Nephron progenitor cell (in vitro differentiated cells): ENCODE data around the gene SLC5A5.
"Not testable (repeated sequence)": the region's sequence is repeated elsewhere in the genome, so short reads cannot be mapped to it uniquely, and the experiment has no call there.

ENCODE experiments used
- DNase-seq: peaks from one replicate; pipeline ENCODE4 v3.0.0; 2021
- H3K27ac Mint-ChIP-seq: 2 replicates; pipeline ENCODE4 v1.8.0; 2021; ENCODE audit warnings: mild to moderate bottlenecking, moderate library complexity, mixed read lengths
- H3K27me3 Mint-ChIP-seq: 2 replicates; pipeline ENCODE4 v1.8.0; 2021; ENCODE audit warnings: mild to moderate bottlenecking, low read depth, mixed read lengths; ENCODE audit not compliant: poor library complexity
- H3K36me3 Mint-ChIP-seq: 2 replicates; pipeline ENCODE4 v1.8.0; 2021; ENCODE audit warnings: low read depth, mixed read lengths
- H3K4me1 Mint-ChIP-seq: 2 replicates; pipeline ENCODE4 v1.8.0; 2021; ENCODE audit warnings: mixed read lengths
- H3K4me3 Mint-ChIP-seq: 2 replicates; pipeline ENCODE4 v1.8.0; 2021; ENCODE audit warnings: mild to moderate bottlenecking, moderate library complexity, mixed read lengths
- H3K9me3 Mint-ChIP-seq: 2 replicates; pipeline ENCODE4 v1.8.0; 2021; ENCODE audit warnings: mild to moderate bottlenecking, moderate library complexity, mixed read lengths
- TF ChIP-seq, protein P1 (sequence below): fragments of 200-600 bp; sonication (generic); IDR thresholded peaks from 2 replicates; pipeline ENCODE4 v1.5.0; 2021; ENCODE audit warnings: antibody characterized with exemption

SLC5A5 gene

DNA sequence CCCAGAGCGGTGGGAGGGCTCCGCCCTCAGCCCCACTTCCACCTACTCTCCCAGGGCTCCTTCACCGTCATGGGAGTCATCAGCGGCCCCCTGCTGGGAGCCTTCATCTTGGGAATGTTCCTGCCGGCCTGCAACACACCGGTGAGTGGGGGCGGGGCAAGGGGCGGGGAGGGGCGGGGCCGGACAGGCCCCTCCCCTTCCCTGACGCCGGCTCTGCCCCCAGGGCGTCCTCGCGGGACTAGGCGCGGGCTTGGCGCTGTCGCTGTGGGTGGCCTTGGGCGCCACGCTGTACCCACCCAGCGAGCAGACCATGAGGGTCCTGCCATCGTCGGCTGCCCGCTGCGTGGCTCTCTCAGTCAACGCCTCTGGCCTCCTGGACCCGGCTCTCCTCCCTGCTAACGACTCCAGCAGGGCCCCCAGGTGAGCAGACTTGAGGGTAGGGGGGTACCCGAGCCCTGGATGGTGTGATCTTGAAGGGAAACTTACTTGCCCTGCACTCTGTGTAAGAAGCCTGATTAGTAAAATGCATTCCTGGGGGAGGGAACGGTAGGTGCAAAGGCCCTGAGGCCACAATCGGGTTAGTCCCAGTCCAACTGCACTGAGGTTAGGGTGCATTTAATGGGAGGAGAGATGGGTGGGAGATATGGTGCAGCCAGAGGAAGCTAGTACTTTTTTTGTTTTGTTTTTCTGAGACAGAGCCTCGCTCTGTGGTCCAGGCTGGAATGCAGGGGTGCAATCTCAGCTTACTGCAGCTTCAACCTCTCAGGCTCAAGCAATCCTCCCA is 12.1 kb downstream of the SLC5A5 start:
- H3K9me3 Mint-ChIP-seq, result no peaks in the 10 kb centered on the region
- H3K27ac Mint-ChIP-seq, result no peak overlapping the region
- H3K4me1 Mint-ChIP-seq, result no peaks in the 10 kb centered on the region
- peaks cover 37% of the 10 kb centered on the region for H3K27me3 Mint-ChIP-seq
- H3K36me3 Mint-ChIP-seq, result no peaks in the 10 kb centered on the region
- no peak overlapping the region for H3K4me3 Mint-ChIP-seq
- DNase-seq, result no peak
- TF ChIP-seq, protein P1, sequence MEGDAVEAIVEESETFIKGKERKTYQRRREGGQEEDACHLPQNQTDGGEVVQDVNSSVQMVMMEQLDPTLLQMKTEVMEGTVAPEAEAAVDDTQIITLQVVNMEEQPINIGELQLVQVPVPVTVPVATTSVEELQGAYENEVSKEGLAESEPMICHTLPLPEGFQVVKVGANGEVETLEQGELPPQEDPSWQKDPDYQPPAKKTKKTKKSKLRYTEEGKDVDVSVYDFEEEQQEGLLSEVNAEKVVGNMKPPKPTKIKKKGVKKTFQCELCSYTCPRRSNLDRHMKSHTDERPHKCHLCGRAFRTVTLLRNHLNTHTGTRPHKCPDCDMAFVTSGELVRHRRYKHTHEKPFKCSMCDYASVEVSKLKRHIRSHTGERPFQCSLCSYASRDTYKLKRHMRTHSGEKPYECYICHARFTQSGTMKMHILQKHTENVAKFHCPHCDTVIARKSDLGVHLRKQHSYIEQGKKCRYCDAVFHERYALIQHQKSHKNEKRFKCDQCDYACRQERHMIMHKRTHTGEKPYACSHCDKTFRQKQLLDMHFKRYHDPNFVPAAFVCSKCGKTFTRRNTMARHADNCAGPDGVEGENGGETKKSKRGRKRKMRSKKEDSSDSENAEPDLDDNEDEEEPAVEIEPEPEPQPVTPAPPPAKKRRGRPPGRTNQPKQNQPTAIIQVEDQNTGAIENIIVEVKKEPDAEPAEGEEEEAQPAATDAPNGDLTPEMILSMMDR, result no peak

- peaks cover 34% of the 10 kb centered on the region for H3K27me3 Mint-ChIP-seq
- no peaks in the 10 kb centered on the region for H3K36me3 Mint-ChIP-seq
- TF ChIP-seq, protein P1, result no peak
- DNase-seq, result no peak
- H3K4me3 Mint-ChIP-seq, result no peak overlapping the region
- no peaks in the 10 kb centered on the region for H3K4me1 Mint-ChIP-seq
- no peak overlapping the region for H3K27ac Mint-ChIP-seq
- H3K9me3 Mint-ChIP-seq, result no peaks in the 10 kb centered on the region
Observed at GRCh38 chr19:17886515-17886914, 14.8 kb downstream of the SLC5A5 start.

DNA sequence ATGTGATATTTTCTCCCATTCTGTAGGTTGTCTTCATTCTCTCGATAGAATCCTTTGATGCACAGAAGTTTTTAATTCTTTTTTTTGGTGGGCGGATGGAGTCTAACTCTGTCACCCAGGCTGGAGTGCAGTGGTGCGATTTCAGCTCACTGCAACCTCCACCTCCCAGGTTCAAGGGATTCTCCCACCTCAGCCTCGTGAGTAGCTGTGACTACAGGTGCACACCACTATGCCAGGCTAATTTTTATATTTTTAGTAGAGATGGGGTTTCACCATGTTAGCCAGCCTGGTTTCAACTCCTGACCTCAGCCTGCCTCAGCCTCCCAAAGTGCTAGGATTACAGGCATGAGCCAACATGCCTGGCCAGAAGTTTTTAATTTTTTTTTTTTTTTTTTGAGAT is 15.5 kb downstream of the SLC5A5 start:
- not testable (repeated sequence) for H3K9me3 Mint-ChIP-seq, H3K27ac Mint-ChIP-seq
- peaks cover 35% of the 10 kb centered on the region for H3K27me3 Mint-ChIP-seq

DNA sequence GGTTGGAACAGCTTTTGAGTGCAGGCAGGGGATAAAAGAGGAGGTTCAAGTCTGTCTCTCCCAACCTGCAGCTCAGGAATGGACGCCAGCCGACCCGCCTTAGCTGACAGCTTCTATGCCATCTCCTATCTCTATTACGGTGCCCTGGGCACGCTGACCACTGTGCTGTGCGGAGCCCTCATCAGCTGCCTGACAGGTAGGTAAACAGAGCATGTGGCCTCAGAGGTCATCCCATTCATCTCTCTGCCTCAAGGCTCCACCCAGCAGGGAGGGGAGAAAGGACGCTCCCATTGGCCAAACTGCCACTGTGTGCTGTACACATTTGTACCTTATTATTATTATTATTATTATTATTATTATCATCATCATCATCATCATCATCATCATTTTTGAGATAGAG is 16.5 kb downstream of the SLC5A5 start:
- no peaks in the 10 kb centered on the region for H3K9me3 Mint-ChIP-seq
- DNase-seq, result no peak
- TF ChIP-seq, protein P1, result no peak
- H3K4me1 Mint-ChIP-seq, result no peaks in the 10 kb centered on the region
- H3K27ac Mint-ChIP-seq, result no peak overlapping the region
- H3K4me3 Mint-ChIP-seq, result no peak overlapping the region
- H3K36me3 Mint-ChIP-seq, result no peaks in the 10 kb centered on the region
- H3K27me3 Mint-ChIP-seq, result peaks cover 46% of the 10 kb centered on the region

More for the DNA sequence above, 15.5 kb downstream of the SLC5A5 start:
- H3K36me3 Mint-ChIP-seq, DNase-seq, H3K4me3 Mint-ChIP-seq, H3K4me1 Mint-ChIP-seq: not testable (repeated sequence)

- H3K27me3 Mint-ChIP-seq, result peaks cover 52% of the 10 kb centered on the region
- no peaks in the 10 kb centered on the region for H3K9me3 Mint-ChIP-seq
- H3K4me3 Mint-ChIP-seq, result no peak overlapping the region
- DNase-seq, result peak; percentile 86
- H3K36me3 Mint-ChIP-seq, result no peaks in the 10 kb centered on the region
- TF ChIP-seq, protein P1, result no peak
- no peak overlapping the region for H3K27ac Mint-ChIP-seq
- H3K4me1 Mint-ChIP-seq, result no peaks in the 10 kb centered on the region
Observed at GRCh38 chr19:17889609-17890214, 18.0 kb downstream of the SLC5A5 start.

DNA sequence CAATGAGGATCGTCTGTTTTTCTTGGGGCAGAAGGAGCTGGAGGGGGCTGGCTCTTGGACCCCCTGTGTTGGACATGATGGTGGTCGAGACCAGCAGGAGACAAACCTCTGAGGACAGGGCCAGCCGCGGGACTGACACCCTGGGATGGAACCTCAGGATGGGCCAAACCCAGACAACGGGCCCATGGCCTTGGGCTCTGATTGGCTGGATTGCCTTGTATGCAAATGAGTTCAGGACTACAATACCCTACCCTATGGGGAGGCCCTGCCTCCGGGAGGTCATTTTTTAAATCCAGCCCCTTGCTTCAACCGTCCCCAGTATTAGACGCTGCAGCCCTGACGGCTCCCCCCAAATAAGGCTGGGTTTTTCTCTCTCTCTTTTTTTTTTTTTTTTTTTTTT is 22.0 kb downstream of the SLC5A5 start:
- Mint-ChIP-seq H3K27ac (no peak overlapping the region), H3K27me3 (peaks cover 51% of the 10 kb centered on the region), H3K36me3 (no peaks in the 10 kb centered on the region), H3K4me1 (no peaks in the 10 kb centered on the region), H3K4me3 (no peak overlapping the region), H3K9me3 (no peaks in the 10 kb centered on the region)
- TF ChIP-seq, protein P1, result no peak
- no peak for DNase-seq
